GM12878 (cell line): ENCODE results near the gene PHETA2. TPM values are rescaled to one million over a fixed set of nuclear protein-coding genes. Genes with fewer than 3 reads are reported as not detected.

Experiments used
- ATAC-seq: fragments of 200-7000 bp; cut with Tn5 transposase; 3 replicates; pipeline ENCODE4 v1.9.1; 2020; ENCODE audit warnings: mild to moderate bottlenecking, moderate library complexity
- BruUV-seq: library from RNA; stranded (reverse); fragments of 400-500 nt; replicated peaks from 2 replicates; lab custom pipeline; 2021; lab: Mats Ljungman, UMichigan
- CTCF ChIA-PET: fragments of 300-600 bp; sonication (Branson Sonifier 250); formaldehyde crosslinking; extraction: SDS; loops from one replicate; lab custom pipeline; 2021; ENCODE audit warnings: inconsistent platforms; lab: Yijun Ruan, JAX
- POLR2A ChIA-PET: fragments of 350-600 bp; formaldehyde crosslinking; extraction: SDS; loops from one replicate; lab custom pipeline; 2021; ENCODE audit warnings: inconsistent platforms; lab: Charles Lee
- RAD21 ChIA-PET: fragments of 300-600 bp; sonication (Branson Sonifier 250); formaldehyde crosslinking; loops from one replicate; lab custom pipeline; 2023; ENCODE audit warnings: antibody characterized with exemption; ENCODE audit not compliant: unreplicated experiment; lab: Charles Lee
- SMC1A ChIA-PET: fragments of 300-600 bp; sonication (Branson Sonifier 250); formaldehyde crosslinking; loops from one replicate; lab custom pipeline; 2023; ENCODE audit not compliant: unreplicated experiment, uncharacterized antibody; lab: Charles Lee
- DNase-seq: peaks from one replicate; pipeline ENCODE4 v3.0.0-alpha.2; 2011; ENCODE audit warnings: low read depth, low spot score
- FAIRE-seq: peaks from 3 replicates; lab custom pipeline; 2011; peaks lifted over from hg19 to GRCh38; lab: Jason Lieb, UNC
- H2AFZ ChIP-seq: 2 replicates; pipeline ENCODE4 v1.6.0; 2011; ENCODE audit warnings: low read depth, low read length, control low read depth; ENCODE audit not compliant: control insufficient read depth
- H3K27ac ChIP-seq: 2 replicates; pipeline ENCODE4 v1.5.1; 2011; ENCODE audit warnings: control low read depth; ENCODE audit not compliant: control insufficient read depth, insufficient read depth
- H3K27me3 ChIP-seq, 2 experiments: replicated peaks in 1 of 2; 2 replicates each; pipeline versions ENCODE4 v1.6.0 to v1.6.1; 2011; ENCODE audit warnings: low read length in 1 of 2; ENCODE audit not compliant: control insufficient read depth in 2 of 2, insufficient read depth in 2 of 2
- H3K36me3 ChIP-seq, 2 experiments: 2 replicates each; pipeline ENCODE4 v1.5.1; 2011; ENCODE audit warnings: low read length in 1 of 2; ENCODE audit not compliant: control insufficient read depth in 2 of 2, insufficient read depth in 2 of 2
- H3K4me1 ChIP-seq: 2 replicates; pipeline ENCODE4 v1.6.1; 2011; ENCODE audit warnings: mild to moderate bottlenecking, low read length, moderate library complexity, mixed read lengths; ENCODE audit not compliant: control insufficient read depth, insufficient read depth
- H3K4me2 ChIP-seq: 2 replicates; pipeline ENCODE4 v1.6.0; 2011; ENCODE audit warnings: control low read depth; ENCODE audit not compliant: control insufficient read depth, insufficient read depth
- H3K4me3 ChIP-seq: fragments of 200-600 bp; sonication (generic); 2 replicates; pipeline ENCODE4 v1.5.1; 2016
- H3K79me2 ChIP-seq: 2 replicates; pipeline ENCODE4 v1.6.0; 2011; ENCODE audit warnings: low read length; ENCODE audit not compliant: control insufficient read depth, insufficient read depth
- H3K9ac ChIP-seq: 2 replicates; pipeline ENCODE4 v1.8.0; 2011; ENCODE audit warnings: low read length, control low read depth, mixed read lengths; ENCODE audit not compliant: control insufficient read depth, insufficient read depth
- H3K9me3 ChIP-seq: replicated peaks from 3 replicates; pipeline ENCODE4 v1.5.1; 2011; ENCODE audit warnings: mild to moderate bottlenecking, low read length; ENCODE audit not compliant: control insufficient read depth, insufficient read depth
- H4K20me1 ChIP-seq: 2 replicates; pipeline ENCODE4 v1.6.0; 2011; ENCODE audit not compliant: control insufficient read depth, insufficient read depth
- DPF2 ChIP-seq: fragments of 450-650 bp; IDR thresholded peaks from 2 replicates; pipeline ENCODE4 v1.6.1; 2017; ENCODE audit warnings: mild to moderate bottlenecking
- IKZF1 ChIP-seq: fragments of 450-650 bp; conservative IDR thresholded peaks from 2 replicates; pipeline ENCODE4 v1.6.1; 2017; ENCODE audit warnings: antibody characterized with exemption, mild to moderate bottlenecking
- POLR2A ChIP-seq: IDR thresholded peaks from 2 replicates; pipeline ENCODE4 v1.6.1; 2011; ENCODE audit warnings: low read depth, mild to moderate bottlenecking, low read length
- RELA ChIP-seq: fragments of 450-650 bp; IDR thresholded peaks from 2 replicates; pipeline ENCODE4 v1.8.0; 2014; ENCODE audit warnings: borderline replicate concordance; ENCODE audit not compliant: partially characterized antibody
- SMAD5 ChIP-seq: IDR thresholded peaks from 2 replicates; pipeline ENCODE4 v1.6.1; 2016; ENCODE audit warnings: antibody characterized with exemption, low read depth
- SMC3 ChIP-seq: IDR thresholded peaks from 2 replicates; pipeline ENCODE4 v1.6.1; 2011; ENCODE audit warnings: low read length, improper control_type of control experiment, borderline replicate concordance
- STAT1 ChIP-seq: fragments of 450-650 bp; conservative IDR thresholded peaks from 2 replicates; pipeline ENCODE4 v1.6.1; 2014; ENCODE audit warnings: antibody characterized with exemption, mild to moderate bottlenecking
- TAF1 ChIP-seq: IDR thresholded peaks from 2 replicates; pipeline ENCODE4 v1.6.1; 2011; ENCODE audit warnings: mild to moderate bottlenecking, low read depth, low read length, borderline replicate concordance
- TCF7 ChIP-seq: IDR thresholded peaks from 2 replicates; pipeline ENCODE4 v1.6.1; 2014; ENCODE audit warnings: antibody characterized with exemption, borderline replicate concordance
- USF1 ChIP-seq: IDR thresholded peaks from 2 replicates; pipeline ENCODE4 v1.6.1; 2011; ENCODE audit warnings: borderline replicate concordance, low read depth, mild to moderate bottlenecking, moderate library complexity, mixed read lengths, low read length; ENCODE audit not compliant: insufficient read depth; ENCODE audit errors: extremely low read length
- WGBS: methylation state at CpG from one replicate; pipeline ENCODE4 v1.1.6; 2016; ENCODE audit warnings: low lambda C conversion rate; ENCODE audit not compliant: insufficient replicate concordance, insufficient coverage; ENCODE audit errors: missing lambda C conversion rate; 5-methylcytosine and 5-hydroxymethylcytosine counted together
- in situ Hi-C: fragments of 300-500 bp; cut with MboI; formaldehyde crosslinking; loops from 9 replicates; pipeline ENCODE4 v1.14.3; 2018; ENCODE audit warnings: mixed read lengths
- intact Hi-C: fragments of 100-400 bp; cut with micrococcal nuclease; formaldehyde crosslinking; loops from one replicate; pipeline ENCODE4 v1.14.2; 2022; ENCODE audit not compliant: unreplicated experiment
- polyA plus RNA-seq, 11 experiments: library from polyadenylated mRNA; depleted of rRNA in 4 of 11; unstranded in 6 of 11; stranded (reverse) in 5 of 11; fragments of >200 nt; fragmentation: Nextera tagmentation in 4 of 11; fragmentation: Illumina TruSeq in 1 of 11; extraction: Ambion mirVana in 4 of 11; extraction: Trizol in 1 of 11; gene quantifications; 1 replicate in 1 of 11; 2 replicates in 10 of 11; pipeline versions ENCODE4 v1.2.1 to v1.2.3, GENCODE V29; 2011 to 2016; ENCODE audit warnings: inconsistent platforms in 2 of 11, missing spikeins in 2 of 11, low read depth in 1 of 11
- total RNA-seq, 4 experiments: library from RNA; depleted of rRNA in 3 of 4; stranded (reverse); fragments of >200 nt in 3 of 4; fragmentation: Illumina TruSeq in 1 of 4; extraction: Trizol in 1 of 4; gene quantifications; 2 replicates each; pipeline versions ENCODE4 v1.2.1 to v1.2.3, GENCODE V29; 2013 to 2021

Gene PHETA2
- total and polyA plus RNA-seq, 10 of the 15 experiments (the other 5 are each of a cell fraction or from before 2014, with no cell fraction given), result 0.03 to 3.2 (median 1.7) TPM

DNA sequence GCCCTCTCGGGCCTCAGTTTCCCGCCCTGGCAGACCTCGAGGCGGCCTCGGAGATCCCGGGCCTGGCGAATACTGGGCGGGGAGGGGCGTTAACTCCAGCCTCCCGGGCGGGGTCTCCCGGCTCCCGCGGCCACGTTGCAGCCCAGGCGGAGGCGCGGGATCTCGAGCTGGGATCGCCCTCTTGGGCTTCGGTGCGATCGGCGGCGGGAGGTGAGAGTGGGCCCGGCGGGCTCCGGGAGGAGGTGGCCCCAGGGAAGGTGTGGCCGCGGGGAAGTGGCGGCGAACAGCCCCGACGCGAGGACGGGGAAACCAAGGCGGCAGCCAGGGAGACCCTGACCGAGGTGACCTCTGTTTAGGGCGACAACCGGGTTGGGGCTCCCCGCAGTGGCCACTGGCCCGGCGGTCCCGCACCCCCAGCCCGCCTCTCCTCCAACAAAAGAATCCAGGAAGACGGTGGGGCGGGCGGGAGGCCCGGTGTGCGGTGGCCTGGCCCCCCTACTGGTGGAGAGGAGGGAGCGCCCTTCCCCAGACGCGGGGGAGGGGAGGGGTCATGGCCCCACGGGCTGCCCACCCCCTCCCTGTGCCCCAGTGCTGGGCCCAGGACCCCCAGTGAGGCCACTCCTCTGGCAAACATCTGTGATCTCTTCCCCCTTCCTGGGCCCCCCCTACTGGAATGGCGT is at the start of gene PHETA2 (continued):
- TF ChIP-seq TAF1 (peak; percentile 45; the same call in 1 of the 2 replicates), SMC3 (no peak), TCF7 (no peak), POLR2A (peak; percentile 68), RELA (no peak), STAT1 (no peak), DPF2 (no peak), IKZF1 (peak; percentile 32; the same call in 1 of the 2 replicates)
- TF ChIP-seq, all 136 proteins: peak for 8

- POLR2A ChIA-PET, result no interaction called here
- FAIRE-seq (no peak), ATAC-seq (no peak), DNase-seq (no peak)
- H3K27ac ChIP-seq, result no peak overlapping the region
- CTCF ChIA-PET, result interaction anchor here (0.6 to 1.0 kb wide), 2 partner anchors 11 to 433 kb away, joined by 3 read pairs; no protein-coding TSS in a partner anchor
- RAD21 ChIA-PET, result no interaction called here
- no peaks in the 10 kb centered on the region for H3K27me3 ChIP-seq
- H3K4me2 ChIP-seq, result no peak overlapping the region
- no peak overlapping the region for H3K9ac ChIP-seq
- intact Hi-C loops, result no loop called here
- H3K4me3 ChIP-seq, result no peak overlapping the region
- in situ Hi-C loops, result no loop called here
- H2AFZ ChIP-seq, result no peak overlapping the region
- H3K79me2 ChIP-seq, result no peaks in the 10 kb centered on the region
- H3K9me3 ChIP-seq, result no peaks in the 10 kb centered on the region; the same call in 1 of the 3 replicates
- SMC1A ChIA-PET, result interaction anchor here (1.0 to 1.3 kb wide), 2 partner anchors 8 to 49 kb away, joined by 3 read pairs; no protein-coding TSS in a partner anchor
- no TSS peak for BruUV-seq
- H4K20me1 ChIP-seq, result no peaks in the 10 kb centered on the region
- TF ChIP-seq USF1 (no peak), SMAD5 (no peak)
- TF ChIP-seq, all 136 proteins: peak for 0
- WGBS, result 95% methylated on average over 1 of the region's 1 CpG
- Histone ChIP-seq H3K4me1 (peaks cover 15% of the 10 kb centered on the region), H3K36me3 (no peaks in the 10 kb centered on the region)
Measured at GRCh38 chr22:42025421-42025820, 48.6 kb upstream of the PHETA2 start.
